ACC112 (cell line): ENCODE measurements around the gene TEKT5.

Experiments
- H2AFZ ChIP-seq: fragments of 200-600 bp; sonication (generic); one replicate; pipeline ENCODE4 v1.6.0; 2017; ENCODE audit warnings: antibody characterized with exemption, low read length; ENCODE audit not compliant: unreplicated experiment
- H3K27ac ChIP-seq: fragments of 200-600 bp; sonication (generic); 2 replicates; pipeline ENCODE4 v1.5.1; 2014; ENCODE audit warnings: low read depth, mild to moderate bottlenecking, antibody characterized with exemption, low read length, moderate library complexity
- H3K27me3 ChIP-seq: fragments of 200-600 bp; sonication (generic); 2 replicates; pipeline ENCODE4 v1.6.1; 2014; ENCODE audit warnings: mild to moderate bottlenecking, antibody characterized with exemption, low read length, moderate library complexity, mixed read lengths; ENCODE audit not compliant: insufficient read depth
- H3K36me3 ChIP-seq: fragments of 200-600 bp; sonication (generic); 2 replicates; pipeline ENCODE4 v1.6.1; 2016; ENCODE audit warnings: mild to moderate bottlenecking, antibody characterized with exemption, low read length, moderate library complexity, mixed read lengths; ENCODE audit not compliant: insufficient read depth
- H3K4me1 ChIP-seq: fragments of 200-600 bp; sonication (generic); one replicate; pipeline ENCODE4 v1.6.1; 2016; ENCODE audit warnings: low read length, mixed read lengths; ENCODE audit not compliant: insufficient read depth, unreplicated experiment, control insufficient read depth
- H3K4me3 ChIP-seq: fragments of 200-600 bp; sonication (generic); 2 replicates; pipeline ENCODE4 v1.5.1; 2014; ENCODE audit warnings: mild to moderate bottlenecking, low read depth, low read length
- H3K79me2 ChIP-seq: fragments of 200-600 bp; sonication (generic); one replicate; pipeline ENCODE4 v1.6.0; 2016; ENCODE audit warnings: low read length; ENCODE audit not compliant: control insufficient read depth, unreplicated experiment, insufficient read depth

The TEKT5 gene

DNA sequence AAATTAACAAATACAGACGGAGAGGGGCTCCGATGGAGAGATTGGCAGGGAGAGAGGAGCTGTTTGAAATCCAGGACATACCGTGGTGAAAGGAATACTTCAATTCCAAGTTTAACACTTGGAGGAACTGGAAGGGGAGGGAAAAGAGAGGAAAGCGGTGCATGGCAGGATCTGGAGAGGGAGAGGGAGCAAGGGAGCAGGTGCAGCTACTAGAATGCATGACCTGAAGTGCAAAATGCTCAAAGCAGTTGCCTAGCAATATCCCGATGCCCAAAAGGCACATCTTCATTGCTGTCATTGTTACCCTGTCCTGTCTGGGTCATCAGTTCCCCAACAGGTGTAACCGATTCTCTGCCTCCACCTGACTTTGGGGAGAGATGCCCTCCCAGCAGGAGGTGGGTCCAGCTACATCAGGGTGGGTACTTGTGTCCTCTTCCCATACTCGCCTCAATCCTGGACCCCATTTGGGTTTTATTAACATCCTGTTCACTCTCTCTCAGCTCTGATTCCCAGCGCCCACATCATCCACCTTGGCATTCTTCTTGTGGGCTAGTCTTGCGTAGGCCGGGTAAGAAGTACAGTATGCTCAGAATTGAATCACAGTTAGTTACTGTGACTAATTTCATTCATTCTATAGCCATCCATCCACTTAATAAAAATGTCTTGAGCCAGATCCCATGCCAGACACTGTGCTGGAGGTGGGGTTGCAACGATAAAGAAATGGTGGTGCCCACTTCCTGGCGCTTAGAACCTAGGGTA lies 76.9 kb downstream of the TEKT5 start:
- Histone ChIP-seq H3K79me2 (no peaks in the 10 kb centered on the region), H3K36me3 (no peaks in the 10 kb centered on the region), H3K4me1 (peaks cover 6% of the 10 kb centered on the region), H3K27me3 (no peaks in the 10 kb centered on the region), H3K4me3 (no peak overlapping the region), H2AFZ (no peak overlapping the region), H3K27ac (no peak overlapping the region)

GRCh38 chr16:10616756-10617640 lies 77.7 kb downstream of the TEKT5 start:
- Histone ChIP-seq H3K27ac (no peak overlapping the region), H2AFZ (no peak overlapping the region)

DNA sequence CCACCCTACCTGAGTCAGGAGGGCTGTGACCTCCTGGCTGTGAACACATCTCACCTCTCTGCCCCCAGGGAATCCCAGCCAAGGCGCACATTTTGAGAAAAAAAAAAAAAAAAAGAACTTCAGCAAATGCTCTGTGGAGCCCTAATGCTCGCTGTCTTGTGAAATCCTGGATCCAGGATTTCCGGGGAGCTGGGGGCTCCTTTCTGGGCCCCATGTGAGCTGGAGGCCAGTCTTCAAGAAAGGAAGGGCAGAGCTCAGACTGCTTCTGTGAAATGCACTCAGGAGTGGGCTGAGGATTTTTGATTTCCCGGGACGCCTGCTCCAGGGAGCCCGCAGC lies 78.3 kb downstream of the TEKT5 start:
- no peak overlapping the region for H2AFZ ChIP-seq
- no peaks in the 10 kb centered on the region for H3K27me3 ChIP-seq
- H3K27ac ChIP-seq = no peak overlapping the region
- no peaks in the 10 kb centered on the region for H3K36me3 ChIP-seq
- no peak overlapping the region for H3K4me3 ChIP-seq
- peaks cover 6% of the 10 kb centered on the region for H3K4me1 ChIP-seq
- H3K79me2 ChIP-seq = no peaks in the 10 kb centered on the region

More at GRCh38 chr16:10616756-10617640, 77.7 kb downstream of the TEKT5 start:
- Histone ChIP-seq H3K36me3 (no peaks in the 10 kb centered on the region), H3K79me2 (no peaks in the 10 kb centered on the region), H3K4me1 (peaks cover 6% of the 10 kb centered on the region), H3K4me3 (no peak overlapping the region), H3K27me3 (no peaks in the 10 kb centered on the region)

DNA sequence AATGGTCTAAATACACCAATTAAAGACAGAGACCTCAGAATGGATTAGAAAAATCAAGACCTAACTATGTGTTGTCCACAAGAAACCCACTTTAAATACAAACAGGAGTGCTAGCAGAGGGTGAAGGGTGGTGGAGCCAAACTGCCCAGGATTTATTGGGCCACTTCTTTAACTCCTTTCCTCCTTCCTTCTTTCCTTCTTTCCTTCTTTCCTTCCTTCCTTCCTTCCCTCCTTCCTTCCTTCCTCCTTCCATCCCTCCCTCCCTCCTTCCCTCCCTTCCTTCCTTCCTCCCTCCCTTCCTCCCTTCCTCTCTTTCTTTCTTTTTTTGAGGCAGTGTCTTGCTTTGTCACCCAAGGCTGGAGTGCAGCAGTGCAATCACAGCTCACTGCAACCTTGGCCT lies 80.0 kb downstream of the TEKT5 start:
- H3K4me1 ChIP-seq = peaks cover 6% of the 10 kb centered on the region
- no peaks in the 10 kb centered on the region for H3K36me3 ChIP-seq
- no peak overlapping the region for H3K4me3 ChIP-seq
- no peaks in the 10 kb centered on the region for H3K27me3 ChIP-seq
- H3K79me2 ChIP-seq = no peaks in the 10 kb centered on the region
- no peak overlapping the region for H3K27ac ChIP-seq
- no peak overlapping the region for H2AFZ ChIP-seq

GRCh38 chr16:10613785-10614485 lies 80.8 kb downstream of the TEKT5 start:
- no peak overlapping the region for H3K4me3 ChIP-seq
- no peaks in the 10 kb centered on the region for H3K36me3 ChIP-seq
- H3K79me2 ChIP-seq = no peaks in the 10 kb centered on the region
- H2AFZ ChIP-seq = no peak overlapping the region
- peaks cover 12% of the 10 kb centered on the region for H3K4me1 ChIP-seq
- no peaks in the 10 kb centered on the region for H3K27me3 ChIP-seq
- no peak overlapping the region for H3K27ac ChIP-seq

- no peak overlapping the region for H3K4me3 ChIP-seq
- H3K36me3 ChIP-seq = no peaks in the 10 kb centered on the region
- no peak overlapping the region for H2AFZ ChIP-seq
- peaks cover 14% of the 10 kb centered on the region for H3K4me1 ChIP-seq
- no peaks in the 10 kb centered on the region for H3K79me2 ChIP-seq
- H3K27me3 ChIP-seq = no peaks in the 10 kb centered on the region
- no peak overlapping the region for H3K27ac ChIP-seq
Measured at GRCh38 chr16:10612649-10613179, 82.0 kb downstream of the TEKT5 start.

GRCh38 chr16:10611825-10612342 lies 82.8 kb downstream of the TEKT5 start:
- no peaks in the 10 kb centered on the region for H3K79me2 ChIP-seq
- H2AFZ ChIP-seq = no peak overlapping the region
- H3K4me1 ChIP-seq = peaks cover 11% of the 10 kb centered on the region
- H3K4me3 ChIP-seq = no peak overlapping the region
- no peaks in the 10 kb centered on the region for H3K27me3 ChIP-seq
- H3K36me3 ChIP-seq = no peaks in the 10 kb centered on the region
- H3K27ac ChIP-seq = no peak overlapping the region

DNA sequence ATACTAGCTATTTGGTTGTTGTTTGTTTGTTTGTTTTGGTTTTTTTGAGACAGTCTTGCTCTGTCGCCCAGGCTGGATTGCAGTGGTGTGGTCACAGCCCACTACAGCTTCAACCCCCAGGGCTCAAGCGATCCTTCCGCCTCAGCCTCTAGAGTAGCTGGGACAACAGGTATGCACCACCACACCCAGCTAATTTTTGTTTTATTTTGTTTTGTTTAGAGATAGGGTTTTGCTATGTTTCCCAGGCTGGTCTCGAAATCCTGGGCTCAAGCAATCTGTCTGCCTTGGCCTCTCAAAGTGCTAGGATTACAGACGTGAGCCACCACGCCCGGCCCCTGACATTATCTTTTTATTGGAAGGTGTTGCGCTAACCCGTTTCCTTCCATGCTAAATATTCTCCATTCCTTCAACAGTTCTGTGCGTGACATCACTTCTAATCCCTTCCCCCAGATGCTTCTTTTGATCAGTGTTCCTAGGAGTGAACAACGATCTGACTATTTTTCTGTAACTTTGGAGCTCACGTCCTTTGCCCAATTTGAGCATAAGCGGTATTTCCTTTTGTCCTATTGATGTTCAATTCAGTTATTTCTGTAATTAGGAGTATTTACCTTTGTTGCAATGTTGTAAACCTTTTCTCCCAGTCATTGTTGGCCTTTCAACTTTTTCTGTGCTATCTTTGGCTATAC lies 84.1 kb downstream of the TEKT5 start:
- peaks cover 9% of the 10 kb centered on the region for H3K4me1 ChIP-seq
- H3K79me2 ChIP-seq = no peaks in the 10 kb centered on the region
- no peak overlapping the region for H3K4me3 ChIP-seq
- H3K36me3 ChIP-seq = no peaks in the 10 kb centered on the region
- no peak overlapping the region for H2AFZ ChIP-seq
- H3K27me3 ChIP-seq = no peaks in the 10 kb centered on the region
- H3K27ac ChIP-seq = no peak overlapping the region

- Histone ChIP-seq H2AFZ (peak overlapping the region; percentile 42), H3K79me2 (no peaks in the 10 kb centered on the region), H3K27ac (no peak overlapping the region), H3K36me3 (no peaks in the 10 kb centered on the region), H3K27me3 (no peaks in the 10 kb centered on the region), H3K4me1 (peaks cover 9% of the 10 kb centered on the region), H3K4me3 (no peak overlapping the region)
Measured at GRCh38 chr16:10609402-10609774, 85.3 kb downstream of the TEKT5 start.
